NCI-H1105 (cell line): ENCODE data around the gene CCR6.

Experiments
- DNase-seq: peaks from one replicate; lab custom pipeline; 2025; lab: John Stamatoyannopoulos, UW

Gene CCR6

DNA sequence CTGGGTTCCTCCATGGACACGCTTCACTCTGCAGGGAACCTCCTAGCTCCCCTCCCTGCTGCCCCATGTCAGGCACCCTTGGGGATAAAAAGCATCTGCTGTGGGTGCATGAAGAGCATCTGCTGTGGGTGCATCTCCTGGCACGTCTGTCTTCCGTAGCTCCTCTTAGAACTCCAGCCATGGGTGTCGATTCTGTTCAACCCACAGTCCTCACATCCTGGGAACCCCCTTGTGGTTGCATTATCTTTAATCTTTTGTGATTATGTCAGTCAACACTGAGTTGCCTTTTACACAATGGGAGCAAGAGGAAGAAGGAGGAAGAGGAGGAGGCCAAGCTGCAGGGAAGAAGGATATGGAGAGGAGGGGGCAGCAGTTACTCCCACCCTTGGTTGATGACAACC lies 24.1 kb upstream of the CCR6 start:
- no peak for DNase-seq

DNA sequence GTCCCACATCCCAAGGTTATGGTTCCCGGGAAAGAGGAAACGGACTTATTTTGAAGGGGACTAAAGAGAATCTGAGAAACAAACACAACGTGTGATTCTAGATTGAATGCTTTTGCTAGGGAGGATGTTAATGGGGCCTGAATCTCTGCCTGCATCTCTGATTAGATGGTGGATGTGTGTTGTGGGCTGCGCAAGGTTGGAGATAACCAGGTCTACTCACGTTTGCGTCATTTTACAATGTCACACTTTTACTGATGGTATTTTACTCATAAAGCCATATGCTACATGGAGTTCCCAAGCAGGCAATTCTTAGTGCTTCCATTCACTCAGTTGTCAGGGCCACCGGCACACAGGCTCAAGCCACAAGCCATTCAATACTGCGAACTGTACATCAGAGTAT lies 23.2 kb upstream of the CCR6 start:
- DNase-seq = no peak

DNA sequence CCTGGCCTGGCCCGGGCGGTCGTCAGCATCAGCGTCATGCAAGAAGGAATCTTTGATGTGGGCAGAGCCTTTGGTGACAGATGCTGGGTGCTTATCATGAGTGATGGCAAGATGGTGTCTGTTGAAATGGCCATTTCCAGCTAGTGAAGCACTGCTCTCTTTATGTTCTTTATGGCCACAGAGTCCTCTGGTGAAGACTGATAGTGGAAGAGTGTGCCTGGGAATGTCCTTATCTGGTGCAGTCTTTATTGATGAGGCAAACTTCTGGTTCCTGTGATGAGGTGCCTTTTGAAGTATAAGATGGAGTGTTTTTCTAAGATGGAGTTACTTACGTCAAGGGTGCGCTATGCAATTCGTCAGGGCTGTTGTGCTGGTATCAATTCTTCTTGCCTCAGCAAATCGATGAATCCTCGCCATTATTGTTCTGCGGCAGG lies 22.6 kb upstream of the CCR6 start:
- DNase-seq = no peak

DNA sequence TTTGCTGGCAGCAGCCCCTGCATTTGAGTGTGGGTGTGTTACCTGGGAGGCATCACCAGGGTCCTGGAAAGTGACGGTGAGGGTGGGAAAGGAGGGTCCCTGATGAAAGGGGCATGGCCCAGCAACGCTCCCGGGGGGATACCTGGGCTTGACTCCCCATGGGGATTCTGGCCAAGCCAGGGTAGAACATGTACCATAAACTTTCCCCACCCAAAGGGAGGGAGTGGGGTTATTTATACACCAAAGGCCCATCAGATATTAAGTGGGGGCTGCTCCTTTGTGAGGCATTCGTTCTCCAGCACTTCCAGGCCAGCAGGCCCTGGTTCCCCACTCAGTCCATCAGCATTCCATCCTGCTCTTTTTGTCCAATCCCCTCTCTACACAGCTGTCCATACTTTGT lies 20.6 kb upstream of the CCR6 start:
- DNase-seq = no peak

DNA sequence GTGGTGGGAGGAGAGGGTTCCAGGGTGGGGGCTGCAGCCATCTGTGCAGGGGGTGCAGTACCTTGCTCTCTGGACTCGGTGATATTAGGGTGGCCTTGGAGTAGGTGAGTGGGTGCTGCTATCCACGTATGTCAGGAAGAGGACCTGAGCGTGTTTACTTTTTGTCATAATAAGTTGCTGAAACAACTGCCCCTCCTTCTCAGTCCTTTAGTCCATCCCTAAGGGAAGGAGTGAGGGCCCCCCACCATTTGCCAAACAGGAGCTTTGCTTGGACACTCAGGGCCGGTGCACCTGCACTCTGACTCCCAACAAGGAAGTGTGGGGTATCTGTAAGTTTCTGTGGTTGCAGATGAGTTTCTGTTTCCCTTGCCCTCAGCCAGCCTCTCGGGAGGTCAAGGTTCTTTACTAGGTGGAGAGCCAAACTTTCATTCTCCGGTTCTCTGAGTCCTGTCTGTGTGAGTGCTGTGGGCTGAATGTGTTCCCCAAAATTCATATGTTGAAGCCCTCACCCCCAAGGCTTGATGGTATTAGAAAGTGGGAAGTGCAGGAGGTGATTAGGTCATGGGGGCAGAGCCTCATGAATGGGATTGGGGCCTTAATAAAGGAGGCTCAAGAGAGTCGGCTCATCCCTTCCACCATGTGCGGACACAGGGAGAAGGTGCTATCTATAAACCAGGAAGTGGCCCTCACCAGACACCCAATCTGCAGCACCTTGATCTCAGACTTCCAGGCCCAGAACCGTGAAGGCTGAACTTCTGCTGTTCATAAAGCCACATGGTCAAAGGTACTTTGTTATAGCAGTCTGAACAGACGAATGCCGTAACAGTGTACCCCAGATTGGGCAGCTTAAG lies 19.6 kb upstream of the CCR6 start:
- no peak for DNase-seq

DNA sequence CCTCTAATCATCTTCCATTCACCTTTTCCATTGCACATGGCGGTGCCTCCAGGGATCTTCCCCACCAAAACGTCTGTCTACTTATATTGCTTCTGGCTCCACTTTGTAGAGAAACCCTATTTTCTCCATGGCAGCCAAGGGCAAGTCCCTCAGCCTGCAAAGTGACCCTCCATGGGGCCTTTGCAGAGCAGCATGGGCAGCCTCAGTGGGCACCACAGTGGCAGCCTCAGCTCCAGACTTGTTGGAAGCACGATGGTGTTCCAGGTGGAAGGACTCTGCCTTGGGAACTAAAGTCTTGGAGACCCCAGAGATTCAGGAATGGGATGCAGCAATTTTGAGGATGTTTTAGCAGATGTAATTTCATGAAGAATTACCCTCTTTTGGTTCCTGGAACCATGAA lies 18.5 kb upstream of the CCR6 start:
- DNase-seq = no peak

DNA sequence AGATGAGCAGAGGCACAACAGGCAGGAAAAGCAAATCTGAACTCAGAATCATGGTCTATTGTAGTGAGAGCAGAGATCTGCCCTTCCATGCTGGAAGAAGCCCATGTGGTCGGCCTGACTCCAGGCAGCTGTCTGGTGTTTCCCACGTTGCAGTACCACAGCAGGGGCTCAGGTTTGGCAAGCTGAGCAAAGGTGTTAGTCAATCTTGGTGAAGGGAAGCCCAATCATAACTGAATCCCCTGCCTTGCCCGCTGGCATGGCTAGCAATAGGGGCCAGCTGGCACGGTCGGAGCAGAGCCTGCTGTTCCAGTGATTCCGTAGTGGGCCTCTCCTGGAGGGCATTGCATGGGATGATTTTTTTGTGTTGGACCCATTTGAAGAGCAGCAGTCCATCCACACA lies 17.8 kb upstream of the CCR6 start:
- DNase-seq = no peak

DNA sequence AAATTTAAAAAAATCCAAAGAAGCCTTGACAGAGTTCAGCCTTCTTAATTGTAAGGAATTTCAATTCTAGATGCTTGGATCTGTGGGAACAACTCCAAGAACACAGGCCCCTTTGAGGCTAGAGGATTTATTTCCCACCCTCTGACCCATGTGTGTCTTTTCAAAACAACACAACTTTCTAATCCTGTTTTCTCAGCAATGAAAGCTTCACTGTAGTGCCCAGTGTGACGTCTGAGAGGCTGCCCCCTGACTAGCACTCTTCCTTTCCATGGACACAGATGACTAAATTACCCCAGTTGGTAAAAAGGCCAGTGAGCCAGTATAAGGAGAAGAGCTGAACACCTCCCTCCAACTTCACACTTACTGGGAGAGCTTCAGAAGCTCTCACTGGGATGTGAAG lies 16.5 kb upstream of the CCR6 start:
- DNase-seq = no peak

DNA sequence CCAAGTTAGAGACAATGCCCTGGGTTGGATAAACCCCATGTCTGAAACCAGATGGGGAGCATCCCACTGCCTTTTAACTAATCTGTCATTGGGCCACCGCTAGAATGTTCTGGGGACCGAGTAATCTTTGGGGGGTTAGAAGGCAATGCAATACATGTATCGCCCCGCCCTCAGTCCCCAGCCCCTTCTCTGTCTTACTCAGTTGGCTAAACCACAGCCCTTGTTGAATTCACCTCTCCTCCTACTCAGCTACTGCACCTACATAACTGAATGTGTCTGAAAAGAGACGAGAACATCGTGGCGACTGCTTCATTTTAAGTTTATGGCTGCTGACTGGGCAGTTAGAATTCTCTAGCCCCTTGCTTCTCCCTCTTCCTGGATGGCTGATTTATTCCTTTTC lies 15.1 kb upstream of the CCR6 start:
- no peak for DNase-seq

DNA sequence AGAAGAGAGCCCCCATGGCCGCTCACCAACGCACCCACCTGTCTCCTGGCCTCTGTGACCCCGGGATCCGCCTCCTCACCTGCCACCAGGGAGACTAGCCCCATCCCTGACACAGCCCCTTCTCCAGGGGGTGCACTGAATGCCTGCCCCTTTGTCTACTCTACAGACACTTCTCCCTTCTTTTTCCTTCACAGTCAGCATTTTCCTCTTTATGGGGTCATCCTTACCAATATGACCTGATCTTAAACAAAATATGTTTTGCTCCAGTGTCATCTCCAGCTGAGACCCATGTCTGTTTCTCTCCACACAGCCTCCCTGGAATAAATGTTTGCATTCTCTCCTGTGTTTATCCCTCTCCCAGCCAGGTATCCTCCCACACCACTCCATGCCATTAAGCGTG lies 14.6 kb upstream of the CCR6 start:
- DNase-seq = no peak

DNA sequence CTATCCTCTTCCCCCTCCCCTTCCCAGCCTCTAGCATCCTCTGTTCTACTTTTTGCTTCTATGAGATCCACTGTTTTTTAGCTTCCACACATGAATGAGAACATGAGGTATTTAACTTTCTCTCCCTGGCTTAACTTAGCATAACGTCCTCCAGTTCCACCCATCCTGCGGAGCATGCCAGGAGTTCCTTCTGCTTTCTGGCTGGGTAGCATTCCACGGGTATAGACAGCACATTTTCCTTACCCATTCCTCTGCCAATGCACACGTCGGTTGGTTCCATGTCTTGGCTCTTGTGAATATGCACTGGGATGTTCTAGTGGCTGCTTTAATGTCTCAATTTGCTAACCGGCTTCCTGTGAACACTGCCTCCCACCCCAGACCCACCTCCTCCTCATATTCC lies 13.2 kb upstream of the CCR6 start:
- DNase-seq = no peak

DNA sequence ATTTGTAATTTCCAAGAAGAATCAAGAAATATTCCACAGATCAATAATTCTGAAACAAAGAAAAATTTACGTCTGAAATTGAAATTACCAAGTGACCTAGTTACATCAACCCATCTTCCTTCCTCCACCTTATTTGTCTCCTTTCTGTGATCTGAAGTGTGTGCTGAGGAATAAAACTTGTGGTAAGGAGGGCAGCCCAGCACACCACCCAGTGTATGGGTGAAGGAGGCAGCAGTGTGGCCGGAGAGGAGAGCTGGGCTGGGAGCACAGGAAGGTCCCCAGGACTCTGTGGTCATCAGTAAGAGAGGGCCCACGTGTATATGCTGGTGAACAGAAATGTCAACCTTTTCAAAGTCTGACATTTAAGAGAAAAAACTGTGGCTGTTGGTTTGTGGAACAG lies 11.3 kb upstream of the CCR6 start:
- DNase-seq = no peak

DNA sequence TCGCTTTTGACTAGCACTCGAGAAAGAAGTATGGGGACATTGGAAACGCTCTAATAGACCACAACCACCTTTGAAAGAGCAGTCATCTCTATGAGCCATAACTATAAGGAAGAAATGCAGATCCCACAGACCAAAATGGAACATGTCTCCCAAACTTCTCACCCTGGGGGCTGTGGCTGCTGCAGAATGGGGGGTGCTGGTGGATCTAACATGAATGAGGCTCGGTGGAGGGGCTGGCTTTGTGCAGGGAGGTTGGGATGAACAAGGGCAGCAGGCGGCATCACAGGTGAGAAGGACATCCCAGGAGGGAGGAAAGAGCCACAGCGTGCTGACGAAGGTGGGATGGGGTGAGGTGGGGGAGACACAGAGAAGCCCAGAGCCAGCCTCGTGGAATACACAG lies 10.5 kb upstream of the CCR6 start:
- DNase-seq = no peak

DNA sequence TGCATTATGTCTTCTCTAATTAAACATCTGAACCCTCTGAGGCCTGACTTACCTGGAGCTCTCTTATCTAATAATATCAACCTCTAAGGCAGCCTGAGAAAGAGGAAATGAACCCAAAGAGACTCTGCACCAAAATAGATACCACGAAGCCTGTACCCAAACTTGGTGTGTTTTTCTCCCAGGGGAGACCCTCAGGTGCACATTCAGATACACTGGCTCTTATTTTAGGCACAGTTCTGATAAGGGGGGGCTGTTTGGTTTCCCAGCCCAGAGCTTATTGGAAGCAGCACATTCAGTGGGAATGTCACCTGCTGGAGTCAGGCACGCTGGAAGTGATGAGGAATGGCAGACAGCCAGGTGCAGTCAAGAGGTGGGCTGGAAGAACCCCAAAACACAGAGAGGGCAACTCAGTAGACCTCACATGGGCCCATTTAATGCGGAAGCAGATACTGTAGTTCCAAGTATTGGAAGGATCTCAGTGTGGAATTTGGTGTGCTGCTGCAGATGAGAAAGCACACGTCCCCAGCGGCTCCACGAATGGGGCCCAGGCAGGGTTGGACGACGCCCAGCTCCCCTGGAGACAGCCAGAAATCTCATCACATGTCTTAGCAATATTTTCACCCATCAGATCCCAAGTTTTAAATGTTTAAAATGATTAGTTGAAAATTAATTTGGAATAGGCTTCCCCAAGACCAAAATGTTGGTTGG lies 9.7 kb upstream of the CCR6 start:
- no peak for DNase-seq

DNA sequence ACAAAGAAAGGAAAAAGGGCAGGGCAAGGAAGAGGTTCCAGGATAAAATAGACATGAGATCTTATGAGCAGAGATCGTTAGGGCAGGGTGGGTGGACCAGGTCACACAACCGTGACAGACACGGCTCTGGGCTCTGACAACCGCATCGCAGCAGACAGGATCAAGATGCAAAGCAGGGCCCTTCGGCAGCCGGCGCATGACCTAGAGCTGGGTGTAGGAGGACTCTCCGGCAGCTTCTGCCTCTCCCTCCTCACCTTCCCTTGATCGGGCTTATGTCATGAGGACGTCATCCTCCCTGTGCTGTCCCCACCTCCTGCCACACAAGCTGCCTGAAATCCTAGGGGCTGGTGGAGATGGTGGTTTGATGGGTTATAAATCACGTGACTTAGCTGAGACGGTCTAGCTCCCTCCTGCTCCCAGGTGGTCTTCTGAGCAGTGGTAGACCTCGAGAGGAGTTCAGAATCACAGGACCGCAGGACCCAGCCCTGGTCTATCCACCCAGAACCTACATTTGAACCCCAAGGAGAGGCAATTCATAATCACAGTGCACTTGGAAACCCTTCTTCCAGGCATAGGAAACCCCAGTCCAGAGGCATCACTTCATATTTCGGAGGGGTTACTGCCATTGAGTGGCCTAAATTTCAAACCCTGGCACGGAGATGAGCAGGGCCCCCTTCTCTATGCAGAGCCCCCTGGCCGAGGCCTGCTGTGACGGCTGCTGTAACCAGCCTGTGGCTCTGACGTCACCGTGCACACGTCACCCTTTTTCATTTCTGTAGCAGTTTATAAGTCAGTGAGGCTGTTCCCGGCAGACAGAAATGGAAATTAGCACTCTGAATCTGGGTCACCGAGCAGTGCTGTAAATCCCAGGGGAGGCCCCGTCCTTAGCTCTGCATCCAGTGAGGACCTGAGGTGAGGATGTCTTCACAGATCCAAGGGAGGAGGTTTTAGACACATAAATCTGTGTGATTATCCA lies 8.7 kb upstream of the CCR6 start:
- no peak for DNase-seq

DNA sequence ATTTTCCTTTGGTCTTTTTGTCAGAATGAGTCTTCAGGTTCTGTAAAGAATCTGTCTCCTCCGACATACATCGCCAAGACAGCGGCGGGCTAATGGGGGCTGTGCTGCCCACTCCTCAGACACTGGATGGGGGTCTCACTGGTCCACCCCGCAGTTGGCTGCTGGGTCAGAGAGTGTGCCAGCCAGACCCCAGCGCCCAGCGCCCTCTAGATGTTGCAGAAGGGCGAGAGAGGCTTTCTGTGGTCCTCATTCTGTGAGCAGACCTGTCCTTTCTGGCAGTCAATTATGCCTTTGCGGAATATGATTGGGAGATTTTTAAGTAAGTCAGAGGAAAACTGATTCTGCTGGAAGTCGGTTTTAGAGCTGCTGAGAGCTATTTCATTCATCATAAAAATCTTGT lies 7.8 kb upstream of the CCR6 start:
- no peak for DNase-seq

DNA sequence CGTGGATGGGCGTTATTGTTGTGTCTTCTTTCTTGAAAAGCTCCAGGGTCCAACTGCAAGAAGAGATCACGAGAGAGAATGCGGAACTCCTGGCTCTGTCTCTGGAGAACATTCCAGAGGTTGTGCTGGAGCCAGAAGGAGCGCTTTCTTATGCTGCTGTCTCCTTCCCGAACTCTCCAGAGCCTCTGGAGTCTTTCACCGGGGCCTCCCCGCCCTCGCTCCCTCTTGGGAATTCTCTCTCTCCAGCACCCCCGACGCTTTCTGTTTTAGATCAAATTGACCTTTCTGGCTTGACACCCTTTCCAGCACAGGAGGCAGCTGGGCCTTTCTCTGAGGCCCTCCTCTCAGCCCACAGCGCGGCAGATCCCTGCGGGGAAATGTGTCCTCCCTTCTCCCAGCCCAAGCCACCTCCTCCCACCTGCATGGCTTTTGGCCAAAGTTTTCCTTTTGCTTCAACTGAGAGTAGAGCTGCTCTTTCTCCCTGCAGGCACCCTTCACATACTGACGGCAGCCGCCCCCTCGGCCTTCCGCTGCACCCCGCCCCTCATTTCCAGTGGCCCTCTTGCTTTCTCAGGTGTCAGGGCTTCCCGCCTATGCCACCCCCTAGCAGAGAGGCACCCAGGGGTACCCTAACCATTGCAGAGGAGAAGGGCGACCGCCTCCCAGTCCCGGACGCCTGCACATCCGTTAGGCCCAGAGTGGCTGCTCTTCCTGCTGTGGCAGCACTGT lies 6.6 kb upstream of the CCR6 start:
- no peak for DNase-seq

DNA sequence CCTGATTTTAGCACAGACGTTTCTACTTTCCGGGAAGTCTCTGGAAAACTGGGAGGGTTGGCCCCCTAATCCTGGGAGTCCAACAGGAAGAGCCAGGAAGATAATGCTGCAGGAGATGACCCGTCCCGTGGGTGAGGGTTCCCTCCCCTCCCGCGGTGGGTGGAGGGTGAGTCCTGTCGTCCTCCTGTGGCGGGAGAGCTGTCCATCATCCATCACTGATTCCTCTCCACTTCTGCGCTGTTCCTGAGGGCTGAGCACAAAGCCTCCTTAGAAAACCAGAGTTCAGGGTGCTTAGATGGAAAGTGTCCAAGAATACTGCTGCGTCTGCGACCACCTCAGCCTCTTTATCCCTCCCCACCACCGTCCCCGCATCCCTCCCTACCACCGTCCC lies 6.1 kb upstream of the CCR6 start:
- DNase-seq = no peak

DNA sequence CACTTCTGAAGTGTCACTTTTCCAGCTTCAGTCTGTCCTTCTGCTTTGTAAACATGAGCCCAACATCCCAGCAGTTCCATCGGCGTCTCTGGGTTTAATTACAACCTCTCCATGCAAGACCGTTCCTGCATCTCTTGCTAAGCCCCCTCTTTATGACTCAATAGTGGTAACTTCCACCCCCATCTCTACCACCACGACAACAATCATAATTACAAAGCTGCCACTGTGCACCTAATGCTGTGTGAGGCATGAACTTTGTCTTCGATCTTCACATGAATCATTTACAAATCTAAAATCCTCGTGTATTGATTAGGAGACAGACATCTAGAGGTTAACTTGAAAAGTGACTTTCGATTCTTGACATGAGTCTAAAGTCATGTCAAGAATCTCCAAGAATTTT lies 4.9 kb upstream of the CCR6 start:
- no peak for DNase-seq

DNA sequence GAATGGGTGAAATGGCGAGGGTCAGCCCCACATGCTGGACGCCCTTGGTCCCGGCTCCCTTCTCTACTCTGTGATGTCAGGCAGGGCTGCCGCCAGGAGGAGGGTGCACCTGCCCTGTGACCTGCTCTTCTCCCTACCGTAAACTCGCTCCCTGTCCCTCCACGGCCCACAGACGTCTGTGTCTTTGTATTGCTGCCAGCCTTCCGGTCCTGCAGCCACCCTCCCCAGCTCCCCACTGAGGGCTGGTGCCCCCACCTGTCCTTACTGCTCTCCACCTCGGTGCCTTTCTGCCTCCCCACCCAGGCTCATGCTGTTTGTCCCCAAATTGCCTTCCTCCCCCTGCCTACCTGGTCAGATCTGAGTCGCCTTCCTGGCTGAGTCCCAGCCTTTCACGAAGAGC lies 4.1 kb upstream of the CCR6 start:
- no peak for DNase-seq

DNA sequence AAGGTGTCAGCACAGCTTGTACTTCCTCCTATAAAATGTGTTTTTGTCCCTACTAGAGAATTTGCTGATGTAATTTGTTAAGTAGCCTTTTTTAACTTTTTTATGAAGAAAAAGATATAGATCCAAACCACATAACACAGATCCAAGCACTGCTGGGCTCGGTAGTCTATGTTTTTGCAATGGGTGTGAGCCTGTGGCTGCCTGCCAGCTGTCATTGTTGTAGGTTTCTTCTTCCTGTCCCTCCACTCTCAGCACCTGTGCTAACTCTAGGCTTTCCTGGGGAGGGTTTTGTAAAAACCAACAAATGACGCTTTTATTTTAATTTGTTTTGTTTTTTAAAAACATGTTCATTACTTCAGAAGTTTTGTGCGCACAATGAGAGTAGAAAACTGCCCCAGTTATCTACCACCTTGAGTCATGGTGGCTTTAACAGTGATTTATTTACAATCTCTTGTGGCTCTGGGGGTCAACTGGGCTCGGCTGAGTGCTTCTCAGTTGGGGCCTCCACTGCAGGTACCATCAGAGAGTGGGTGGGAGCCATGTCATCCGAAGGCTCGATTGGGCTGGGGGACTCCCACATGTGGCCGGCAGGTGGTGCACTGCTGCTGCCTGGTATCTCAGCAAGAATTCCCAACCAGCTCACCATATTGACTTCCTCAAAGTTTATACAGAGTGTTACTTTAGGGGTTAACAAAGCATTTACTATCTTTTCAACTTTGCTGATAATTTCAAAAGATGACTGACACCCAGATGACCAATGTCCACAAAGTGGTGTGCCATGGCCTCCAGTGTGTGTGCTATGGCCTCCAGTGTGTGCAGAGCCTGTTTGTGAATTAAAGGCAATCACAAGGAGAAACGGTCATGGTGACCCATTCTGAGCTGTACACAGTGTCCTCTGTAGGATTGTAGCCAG lies 3.0 kb upstream of the CCR6 start:
- DNase-seq = no peak
